OCI-LY1 (cell line): ENCODE measurements around the gene KRR1.
A peak's percentile ranks its signal among the peaks of the same experiment; 100 is the strongest.

Experiments used
- H2AFZ ChIP-seq: fragments of 200-600 bp; sonication (generic), shearing (Covaris generic); 2 replicates; pipeline ENCODE4 v1.6.0; 2014; ENCODE audit warnings: antibody characterized with exemption, mild to moderate bottlenecking, low read length
- H3F3A ChIP-seq: fragments of 200-600 bp; sonication (generic), shearing (Covaris generic); 2 replicates; pipeline ENCODE4 v1.6.0; 2014; ENCODE audit warnings: mild to moderate bottlenecking, antibody characterized with exemption, low read length, moderate library complexity; ENCODE audit not compliant: insufficient read depth
- H3K27ac ChIP-seq: fragments of 200-600 bp; sonication (generic); 2 replicates; pipeline ENCODE4 v1.5.1; 2014; ENCODE audit warnings: low read length, mixed run types, mild to moderate bottlenecking, low read depth; ENCODE audit not compliant: poor library complexity, severe bottlenecking
- H3K27me3 ChIP-seq: fragments of 200-600 bp; sonication (generic); 2 replicates; pipeline ENCODE4 v1.6.0; 2014; ENCODE audit warnings: antibody characterized with exemption, mild to moderate bottlenecking, low read length, moderate library complexity; ENCODE audit not compliant: insufficient read depth
- H3K36me3 ChIP-seq: fragments of 200-600 bp; sonication (generic); 2 replicates; pipeline ENCODE4 v1.6.1; 2014; ENCODE audit warnings: mild to moderate bottlenecking, antibody characterized with exemption, low read length, moderate library complexity, mixed read lengths; ENCODE audit not compliant: insufficient read depth
- H3K4me1 ChIP-seq: fragments of 200-600 bp; sonication (generic); 2 replicates; pipeline ENCODE4 v1.5.1; 2014; ENCODE audit warnings: mild to moderate bottlenecking, low read length, moderate library complexity; ENCODE audit not compliant: insufficient read depth, severe bottlenecking
- H3K4me2 ChIP-seq: fragments of 200-600 bp; sonication (generic), shearing (Covaris generic); 2 replicates; pipeline ENCODE4 v1.6.1; 2014; ENCODE audit warnings: low read length
- H3K4me3 ChIP-seq: fragments of 200-600 bp; sonication (generic); 2 replicates; pipeline ENCODE4 v1.5.1; 2014; ENCODE audit warnings: low read length, low read depth, mild to moderate bottlenecking, mixed read lengths; ENCODE audit not compliant: poor library complexity, severe bottlenecking
- H3K79me2 ChIP-seq: fragments of 200-600 bp; shearing (Covaris generic); 2 replicates; pipeline ENCODE4 v1.6.1; 2016; ENCODE audit warnings: mixed run types, low read length, mixed read lengths; ENCODE audit not compliant: insufficient read depth
- H3K9ac ChIP-seq: fragments of 200-600 bp; sonication (generic), shearing (Covaris generic); 2 replicates; pipeline ENCODE4 v1.6.1; 2014; ENCODE audit warnings: mild to moderate bottlenecking, low read length, mixed read lengths
- H3K9me2 ChIP-seq: fragments of 200-600 bp; sonication (generic), shearing (Covaris generic); 2 replicates; pipeline ENCODE4 v1.6.1; 2014; ENCODE audit warnings: low read depth, mild to moderate bottlenecking, low read length, mixed read lengths
- H3K9me3 ChIP-seq: fragments of 200-600 bp; shearing (Covaris generic); 2 replicates; pipeline ENCODE4 v1.6.1; 2014; ENCODE audit warnings: low read length, mixed read lengths
- H4K20me1 ChIP-seq: fragments of 200-600 bp; sonication (generic), shearing (Covaris generic); 2 replicates; pipeline ENCODE4 v1.6.0; 2016; ENCODE audit warnings: mild to moderate bottlenecking, low read length; ENCODE audit not compliant: insufficient read depth
- CTCF ChIP-seq: fragments of 200-600 bp; sonication (generic), shearing (Covaris generic); IDR thresholded peaks from 2 replicates; pipeline ENCODE4 v1.5.1; 2017; ENCODE audit warnings: mild to moderate bottlenecking, antibody characterized with exemption, low read length, moderate library complexity, mixed read lengths
- EZH2 ChIP-seq: fragments of 200-600 bp; sonication (generic), shearing (Covaris generic); IDR thresholded peaks from 2 replicates; pipeline ENCODE4 v1.8.0; 2017; ENCODE audit warnings: borderline replicate concordance, mixed run types, mild to moderate bottlenecking, antibody characterized with exemption, low read length, moderate library complexity, mixed read lengths

KRR1 gene

GRCh38 chr12:75505706-75506312 is 5.6 kb downstream of the KRR1 start:
- no peak overlapping the region for H3K27ac ChIP-seq
- no peaks in the 10 kb centered on the region for H3K9me2 ChIP-seq
- no peak overlapping the region for H3K4me2 ChIP-seq
- no peaks in the 10 kb centered on the region for H4K20me1 ChIP-seq
- no peak overlapping the region for H3K9ac ChIP-seq
- H3K4me3 ChIP-seq, result no peak overlapping the region
- H3K4me1 ChIP-seq, result peaks cover 18% of the 10 kb centered on the region
- H3K9me3 ChIP-seq, result no peaks in the 10 kb centered on the region
- peaks cover 37% of the 10 kb centered on the region for H3K79me2 ChIP-seq
- H3K36me3 ChIP-seq, result peaks cover 67% of the 10 kb centered on the region
- H3F3A ChIP-seq, result no peaks in the 10 kb centered on the region
- no peaks in the 10 kb centered on the region for H3K27me3 ChIP-seq
- no peak overlapping the region for H2AFZ ChIP-seq
- TF ChIP-seq EZH2 (no peak), CTCF (peak; percentile 77)

GRCh38 chr12:75503866-75504265 is 7.5 kb downstream of the KRR1 start:
- Histone ChIP-seq H3K4me1 (no peaks in the 10 kb centered on the region), H3K79me2 (peaks cover 17% of the 10 kb centered on the region), H3F3A (no peaks in the 10 kb centered on the region), H3K27me3 (no peaks in the 10 kb centered on the region), H2AFZ (no peak overlapping the region), H4K20me1 (no peaks in the 10 kb centered on the region), H3K9ac (no peak overlapping the region), H3K27ac (no peak overlapping the region), H3K36me3 (peaks cover 83% of the 10 kb centered on the region), H3K9me3 (no peaks in the 10 kb centered on the region), H3K4me3 (no peak overlapping the region), H3K4me2 (no peak overlapping the region), H3K9me2 (no peaks in the 10 kb centered on the region)
- no peak for TF ChIP-seq EZH2
- TF ChIP-seq CTCF, result no peak

DNA sequence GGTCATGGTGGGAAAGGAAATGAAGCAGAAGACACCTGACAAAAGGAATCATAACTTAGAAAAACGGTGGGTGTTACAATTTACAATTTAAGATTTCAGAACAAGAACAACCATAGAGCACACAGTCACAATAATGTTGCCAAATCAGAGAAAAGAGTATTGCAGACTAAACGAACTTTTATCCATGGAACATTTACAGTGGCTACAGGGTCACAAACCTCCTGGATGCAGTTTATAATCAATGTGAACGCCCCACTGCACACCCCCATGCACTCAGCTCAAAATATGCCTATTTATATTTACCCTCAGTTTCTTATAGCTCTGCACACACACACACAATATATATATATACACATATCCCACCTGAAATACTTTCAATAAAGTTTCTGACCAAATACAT is 8.0 kb downstream of the KRR1 start:
- H3K9me3 ChIP-seq, result no peaks in the 10 kb centered on the region
- no peak overlapping the region for H3K4me2 ChIP-seq
- no peak overlapping the region for H3K4me3 ChIP-seq
- H3K27me3 ChIP-seq, result no peaks in the 10 kb centered on the region
- H3K27ac ChIP-seq, result no peak overlapping the region
- H3K36me3 ChIP-seq, result peaks cover 87% of the 10 kb centered on the region
- H3K9ac ChIP-seq, result no peak overlapping the region
- no peaks in the 10 kb centered on the region for H4K20me1 ChIP-seq
- no peaks in the 10 kb centered on the region for H3K4me1 ChIP-seq
- no peaks in the 10 kb centered on the region for H3K9me2 ChIP-seq
- no peaks in the 10 kb centered on the region for H3F3A ChIP-seq
- no peak overlapping the region for H2AFZ ChIP-seq
- H3K79me2 ChIP-seq, result peaks cover 13% of the 10 kb centered on the region
- no peak for TF ChIP-seq CTCF
- no peak for TF ChIP-seq EZH2
